IPS-18a (cell line): ENCODE data around the gene DIAPH2.
"Not testable (repeated sequence)": the region's sequence is repeated elsewhere in the genome, so short reads cannot be mapped to it uniquely, and the experiment has no call there.

Experiments
- H3K27ac ChIP-seq: one replicate; pipeline ENCODE4 v1.5.1; 2013; ENCODE audit warnings: low read length
- H3K27me3 ChIP-seq: one replicate; pipeline ENCODE4 v1.6.1; 2013; ENCODE audit warnings: mild to moderate bottlenecking, low read length; ENCODE audit not compliant: control insufficient read depth, insufficient read depth
- H3K36me3 ChIP-seq: one replicate; pipeline ENCODE4 v1.6.1; 2013; ENCODE audit warnings: low read depth, low read length; ENCODE audit not compliant: control insufficient read depth
- H3K4me1 ChIP-seq: one replicate; pipeline ENCODE4 v1.6.1; 2013; ENCODE audit warnings: low read depth, low read length; ENCODE audit not compliant: control insufficient read depth
- H3K4me3 ChIP-seq: one replicate; pipeline ENCODE4 v1.5.1; 2013; ENCODE audit warnings: low read length
- H3K9ac ChIP-seq: one replicate; pipeline ENCODE4 v1.6.1; 2013; ENCODE audit warnings: mild to moderate bottlenecking, low read length, moderate library complexity
- H3K9me3 ChIP-seq: one replicate; pipeline ENCODE4 v1.6.1; 2013; ENCODE audit warnings: low read depth, low read length; ENCODE audit not compliant: control insufficient read depth

Gene DIAPH2

GRCh38 chrX:97399400-97399799, 714.8 kb downstream of the DIAPH2 start:
- H3K9me3 ChIP-seq: no peaks in the 10 kb centered on the region
- H3K9ac ChIP-seq: no peak overlapping the region
- H3K36me3 ChIP-seq: no peaks in the 10 kb centered on the region
- H3K27ac ChIP-seq: no peak overlapping the region
- no peak overlapping the region for H3K4me3 ChIP-seq
- no peaks in the 10 kb centered on the region for H3K27me3 ChIP-seq
- H3K4me1 ChIP-seq: peaks cover 27% of the 10 kb centered on the region

GRCh38 chrX:97400492-97400891, 715.9 kb downstream of the DIAPH2 start:
- Histone ChIP-seq H3K9ac (no peak overlapping the region), H3K4me1 (peaks cover 23% of the 10 kb centered on the region), H3K4me3 (no peak overlapping the region), H3K27ac (no peak overlapping the region), H3K27me3 (no peaks in the 10 kb centered on the region), H3K36me3 (no peaks in the 10 kb centered on the region), H3K9me3 (no peaks in the 10 kb centered on the region)

DNA sequence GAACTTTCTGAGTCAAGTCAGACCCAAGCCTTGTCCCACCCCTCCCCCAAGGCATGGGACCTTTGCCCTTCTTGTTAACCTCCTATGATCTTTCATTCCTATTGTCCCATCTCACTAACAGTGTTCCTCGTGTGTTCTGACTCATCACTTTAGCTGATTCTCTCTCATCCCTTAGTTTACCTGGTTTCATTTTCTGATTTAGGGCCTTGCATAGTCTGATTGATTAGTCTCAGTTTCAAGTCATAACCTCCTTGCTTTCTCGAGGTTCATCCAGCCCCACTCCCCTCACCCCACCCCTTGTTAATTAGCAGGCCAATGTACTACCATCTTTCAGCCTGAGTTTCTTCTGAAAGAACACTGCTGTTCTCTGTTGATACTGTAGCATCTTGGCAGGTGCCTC, 716.5 kb downstream of the DIAPH2 start:
- Histone ChIP-seq H3K27ac (no peak overlapping the region), H3K4me1 (peaks cover 23% of the 10 kb centered on the region), H3K9me3 (no peaks in the 10 kb centered on the region), H3K4me3 (no peak overlapping the region), H3K36me3 (no peaks in the 10 kb centered on the region), H3K9ac (no peak overlapping the region), H3K27me3 (no peaks in the 10 kb centered on the region)

DNA sequence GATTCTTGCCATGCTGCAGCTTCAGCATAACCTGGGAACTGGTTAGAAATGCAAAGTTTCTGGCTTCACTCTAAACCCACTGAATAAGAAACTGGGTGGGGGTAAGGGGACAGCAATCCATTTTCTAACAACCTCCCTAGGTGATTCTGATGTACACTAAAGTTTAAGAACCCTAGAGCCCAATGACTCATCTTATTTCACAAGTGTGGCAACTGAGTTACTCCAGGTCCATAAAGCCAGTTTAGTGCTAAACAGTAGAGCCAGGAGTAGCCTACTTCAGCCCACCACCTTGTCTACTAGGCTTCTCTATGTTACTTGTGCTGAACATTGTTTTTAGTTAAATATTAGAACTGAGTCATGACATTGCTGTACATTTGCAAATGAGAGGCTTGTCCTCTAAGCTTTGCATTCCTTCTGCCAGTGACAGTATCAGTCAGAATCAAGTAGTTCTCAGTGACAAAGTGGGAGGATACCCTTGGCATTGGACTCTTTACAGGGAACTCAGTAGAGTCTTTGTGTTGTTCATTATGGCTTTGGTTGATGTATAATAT, 717.0 kb downstream of the DIAPH2 start:
- Histone ChIP-seq H3K27ac (no peak overlapping the region), H3K9ac (no peak overlapping the region), H3K36me3 (no peaks in the 10 kb centered on the region), H3K9me3 (no peaks in the 10 kb centered on the region), H3K27me3 (no peaks in the 10 kb centered on the region), H3K4me1 (peaks cover 23% of the 10 kb centered on the region), H3K4me3 (no peak overlapping the region)

- no peaks in the 10 kb centered on the region for H3K9me3 ChIP-seq
- H3K27ac ChIP-seq: no peak overlapping the region
- H3K4me3 ChIP-seq: no peak overlapping the region
- H3K9ac ChIP-seq: no peak overlapping the region
- peaks cover 20% of the 10 kb centered on the region for H3K4me1 ChIP-seq
- no peaks in the 10 kb centered on the region for H3K36me3 ChIP-seq
- no peaks in the 10 kb centered on the region for H3K27me3 ChIP-seq
These were observed 717.7 kb downstream of the DIAPH2 start for GRCh38 chrX:97402333-97402732.

GRCh38 chrX:97402903-97403302, 718.3 kb downstream of the DIAPH2 start:
- Histone ChIP-seq H3K4me3 (no peak overlapping the region), H3K27ac (no peak overlapping the region), H3K9me3 (no peaks in the 10 kb centered on the region), H3K27me3 (no peaks in the 10 kb centered on the region), H3K36me3 (no peaks in the 10 kb centered on the region), H3K9ac (no peak overlapping the region), H3K4me1 (peaks cover 14% of the 10 kb centered on the region)

- H3K27ac ChIP-seq: no peak overlapping the region
- no peak overlapping the region for H3K4me3 ChIP-seq
- no peaks in the 10 kb centered on the region for H3K27me3 ChIP-seq
- peaks cover 4% of the 10 kb centered on the region for H3K36me3 ChIP-seq
- peaks cover 8% of the 10 kb centered on the region for H3K9me3 ChIP-seq
- no peak overlapping the region for H3K9ac ChIP-seq
- peaks cover 7% of the 10 kb centered on the region for H3K4me1 ChIP-seq
These were observed 720.5 kb downstream of the DIAPH2 start for GRCh38 chrX:97405031-97405660.

DNA sequence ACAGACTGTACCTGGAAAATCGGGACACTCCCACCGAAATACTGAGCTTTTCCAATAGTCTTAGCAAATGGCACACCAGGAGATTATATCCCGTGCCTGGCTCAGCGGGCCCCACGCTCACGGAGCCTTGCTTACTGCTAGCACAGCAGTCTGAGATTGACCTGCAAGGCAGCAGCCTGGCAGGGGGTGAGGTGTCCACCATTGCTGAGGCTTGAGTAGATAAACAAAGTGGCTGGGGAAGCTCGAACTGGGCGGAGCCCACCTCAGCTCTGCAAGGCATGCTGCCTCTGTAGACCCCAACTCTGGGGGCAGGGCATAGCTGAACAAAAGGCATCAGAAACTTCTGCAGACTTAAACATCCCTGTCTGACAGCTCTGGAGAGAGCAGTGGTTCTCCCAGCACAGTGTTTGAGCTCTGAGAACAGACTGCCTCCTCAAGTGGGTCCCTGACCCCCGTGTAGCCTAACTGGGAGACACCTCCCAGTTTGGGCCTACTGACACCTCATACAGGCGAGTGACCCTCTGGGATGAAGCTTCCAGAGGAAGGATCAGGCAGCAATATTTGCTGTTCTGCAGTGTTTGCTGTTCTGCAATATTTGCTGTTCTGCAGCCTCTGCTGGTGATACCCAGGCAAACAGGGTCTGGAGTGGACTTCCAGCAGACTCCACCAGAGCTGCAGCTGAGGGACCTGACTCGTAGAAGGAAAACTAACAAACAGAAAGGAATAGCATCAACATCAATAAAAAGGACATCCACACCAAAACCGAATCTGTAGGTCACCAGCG, 725.2 kb downstream of the DIAPH2 start:
- H3K9me3 ChIP-seq, H3K36me3 ChIP-seq, H3K4me1 ChIP-seq, H3K4me3 ChIP-seq, H3K9ac ChIP-seq, H3K27me3 ChIP-seq, H3K27ac ChIP-seq: not testable (repeated sequence)

DNA sequence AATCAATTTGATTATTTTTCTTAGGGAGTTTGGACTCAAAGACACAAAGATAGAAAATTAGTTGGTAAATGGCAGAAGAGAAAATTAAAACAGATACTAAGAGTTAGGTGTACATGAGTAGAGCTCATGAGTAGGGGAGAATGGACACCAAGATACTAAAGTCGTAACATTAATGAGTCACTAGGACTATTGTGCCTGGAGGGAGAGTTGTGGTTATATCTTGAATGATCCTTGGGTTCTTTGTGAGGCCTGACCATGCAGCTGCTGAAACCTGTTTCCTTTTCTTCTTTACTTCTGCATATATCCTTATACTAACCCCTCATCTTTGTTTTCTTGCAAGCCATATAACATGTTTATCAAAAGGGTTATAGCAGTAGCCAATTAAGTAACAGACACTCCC, 731.8 kb downstream of the DIAPH2 start:
- Histone ChIP-seq H3K27ac (no peak overlapping the region), H3K9me3 (no peaks in the 10 kb centered on the region), H3K27me3 (no peaks in the 10 kb centered on the region), H3K4me3 (no peak overlapping the region), H3K4me1 (no peaks in the 10 kb centered on the region), H3K36me3 (peaks cover 3% of the 10 kb centered on the region), H3K9ac (no peak overlapping the region)

GRCh38 chrX:97429101-97429500, 744.5 kb downstream of the DIAPH2 start:
- Histone ChIP-seq H3K4me3 (no peak overlapping the region), H3K36me3 (peaks cover 16% of the 10 kb centered on the region)

GRCh38 chrX:97431281-97431680, 746.6 kb downstream of the DIAPH2 start:
- no peaks in the 10 kb centered on the region for H3K9me3 ChIP-seq
- no peaks in the 10 kb centered on the region for H3K27me3 ChIP-seq
- no peak overlapping the region for H3K9ac ChIP-seq
- peaks cover 16% of the 10 kb centered on the region for H3K36me3 ChIP-seq
- no peaks in the 10 kb centered on the region for H3K4me1 ChIP-seq
- no peak overlapping the region for H3K27ac ChIP-seq
- no peak overlapping the region for H3K4me3 ChIP-seq

More at GRCh38 chrX:97429101-97429500, 744.5 kb downstream of the DIAPH2 start:
- H3K27me3 ChIP-seq: no peaks in the 10 kb centered on the region
- H3K27ac ChIP-seq: no peak overlapping the region
- H3K9me3 ChIP-seq: no peaks in the 10 kb centered on the region
- no peaks in the 10 kb centered on the region for H3K4me1 ChIP-seq
- no peak overlapping the region for H3K9ac ChIP-seq
